NOMO-1 treated with dmso at 0.1 percent for 144 hours (cell line): Measurements from ENCODE around the gene ELMO2.

Source experiments
- DNase-seq: peaks from one replicate; lab custom pipeline; 2025; ENCODE audit not compliant: unreplicated experiment; lab: John Stamatoyannopoulos, UW

ELMO2 gene

GRCh38 chr20:46367967-46368901 lies 38.2 kb downstream of the ELMO2 start:
- no peak for DNase-seq

- no peak for DNase-seq
Observed at GRCh38 chr20:46367234-46367633, 39.2 kb downstream of the ELMO2 start.

- DNase-seq: no peak
Observed at GRCh38 chr20:46366826-46367225, 39.6 kb downstream of the ELMO2 start.

- DNase-seq: no peak
Observed at GRCh38 chr20:46365487-46366220, 40.8 kb downstream of the ELMO2 start.

- no peak for DNase-seq
Observed at GRCh38 chr20:46364670-46365486, 41.5 kb downstream of the ELMO2 start.

- peak; percentile 74 for DNase-seq
Observed at GRCh38 chr20:46363874-46364669, 42.3 kb downstream of the ELMO2 start.

- DNase-seq: peak; percentile 67
Observed at GRCh38 chr20:46362921-46363867, 43.2 kb downstream of the ELMO2 start.

GRCh38 chr20:46361811-46362210 lies 44.6 kb downstream of the ELMO2 start:
- no peak for DNase-seq

GRCh38 chr20:46361381-46361780 lies 45.0 kb downstream of the ELMO2 start:
- no peak for DNase-seq

- no peak for DNase-seq
Observed at GRCh38 chr20:46359233-46359751, 47.1 kb downstream of the ELMO2 start.

GRCh38 chr20:46358346-46359058 lies 47.9 kb downstream of the ELMO2 start:
- DNase-seq: no peak

- no peak for DNase-seq
Observed at GRCh38 chr20:46357030-46357514, 49.3 kb downstream of the ELMO2 start.

- DNase-seq: no peak
Observed at GRCh38 chr20:46356195-46357029, 50.0 kb downstream of the ELMO2 start.

- DNase-seq: no peak
Observed at GRCh38 chr20:46355778-46356177, 50.6 kb downstream of the ELMO2 start.

GRCh38 chr20:46354920-46355654 lies 51.3 kb downstream of the ELMO2 start:
- no peak for DNase-seq

- DNase-seq: no peak
Observed at GRCh38 chr20:46354207-46354555, 52.2 kb downstream of the ELMO2 start.
